HPDE6-E6E7 (cell line): ENCODE measurements around the gene HS3ST6.
A peak's percentile ranks its signal among the peaks of the same experiment; 100 is the strongest.
"Not testable (repeated sequence)": the region's sequence is repeated elsewhere in the genome, so short reads cannot be mapped to it uniquely, and the experiment has no call there.

ENCODE experiments used
- DNase-seq: peaks from one replicate; pipeline ENCODE4 v3.0.0; 2011; ENCODE audit warnings: missing footprints; ENCODE audit errors: extremely low spot score

Gene HS3ST6

DNA sequence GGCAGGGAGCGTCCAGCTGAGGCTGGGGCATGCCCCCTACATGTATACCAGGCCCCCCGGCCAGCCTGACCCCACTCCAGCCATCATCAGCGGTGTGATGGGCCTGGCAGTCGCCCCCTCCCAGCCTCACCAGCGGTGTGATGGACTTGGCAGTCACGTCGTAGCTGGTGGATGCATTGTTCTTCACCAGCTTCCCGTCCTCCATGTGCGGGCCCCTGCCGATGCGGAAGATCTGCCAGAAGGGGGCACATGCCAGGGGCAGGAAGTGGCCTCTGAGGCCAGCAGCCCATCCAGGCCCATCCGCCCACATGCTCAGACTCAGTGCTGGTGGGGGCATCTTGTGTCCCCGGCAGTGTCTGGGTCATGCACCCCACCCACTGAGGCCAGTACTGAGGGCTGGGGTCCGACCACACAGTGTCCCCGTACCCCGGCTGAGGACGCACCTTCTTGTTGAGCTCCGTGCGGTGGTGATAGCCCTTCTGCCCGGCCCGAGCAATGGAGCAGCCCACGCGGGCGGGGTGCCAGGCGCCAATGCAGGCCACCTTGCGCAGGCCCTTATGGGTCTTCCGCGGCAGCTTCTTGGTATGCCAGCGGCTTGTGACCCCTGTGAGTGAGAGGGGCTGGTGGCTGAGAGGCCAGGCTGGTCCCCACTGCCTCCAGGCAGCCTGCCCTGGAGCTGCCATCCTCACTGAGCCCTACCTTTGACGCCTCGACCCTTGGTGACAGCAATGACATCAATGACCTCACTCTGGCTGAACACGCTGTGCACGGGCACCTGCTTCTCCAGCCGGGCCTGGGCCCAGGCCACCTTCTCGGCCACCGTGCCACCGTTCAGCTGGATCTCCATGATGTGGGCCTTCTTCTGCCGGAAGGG lies 28.5 kb upstream of the HS3ST6 start:
- DNase-seq = no peak

DNA sequence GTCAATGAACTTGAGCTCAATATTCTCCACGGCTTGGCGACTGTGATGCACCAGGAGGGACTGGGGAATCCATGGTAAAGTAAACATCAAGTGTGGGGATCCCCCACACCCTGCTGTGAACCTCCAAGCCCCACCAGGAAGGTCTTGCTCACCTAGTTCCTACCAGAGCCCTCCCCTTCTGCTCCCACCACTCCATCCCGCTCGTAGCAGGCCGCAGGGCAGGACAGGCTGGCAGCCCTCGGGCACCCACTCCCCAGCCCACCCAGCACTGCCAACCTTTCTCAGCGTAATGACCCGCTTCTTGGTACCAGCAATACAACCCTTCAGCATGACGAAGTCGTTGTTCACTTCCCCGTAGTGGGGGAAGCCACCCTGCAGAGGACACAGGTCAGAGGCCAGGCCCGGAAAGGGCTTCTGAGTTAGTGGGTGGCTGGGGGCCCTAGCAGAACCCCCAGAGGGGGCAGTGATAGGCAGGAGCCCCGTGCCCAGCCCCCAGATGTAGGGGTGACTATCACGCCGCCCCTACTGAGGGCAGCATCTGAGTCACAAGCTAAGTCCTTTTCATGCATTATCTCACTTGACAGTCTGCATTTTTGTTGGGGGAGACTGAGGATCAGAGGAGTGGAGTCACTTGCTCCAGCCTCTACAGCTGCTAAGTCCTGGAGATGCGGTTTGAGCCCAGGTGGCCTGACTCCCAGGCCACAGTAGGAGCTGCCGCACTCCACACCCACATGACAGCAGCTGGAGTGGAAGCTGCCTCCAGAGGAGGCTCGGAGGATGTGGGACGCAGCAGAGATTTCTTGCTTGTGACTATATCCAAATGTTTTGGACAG lies 27.6 kb upstream of the HS3ST6 start:
- DNase-seq = no peak

DNA sequence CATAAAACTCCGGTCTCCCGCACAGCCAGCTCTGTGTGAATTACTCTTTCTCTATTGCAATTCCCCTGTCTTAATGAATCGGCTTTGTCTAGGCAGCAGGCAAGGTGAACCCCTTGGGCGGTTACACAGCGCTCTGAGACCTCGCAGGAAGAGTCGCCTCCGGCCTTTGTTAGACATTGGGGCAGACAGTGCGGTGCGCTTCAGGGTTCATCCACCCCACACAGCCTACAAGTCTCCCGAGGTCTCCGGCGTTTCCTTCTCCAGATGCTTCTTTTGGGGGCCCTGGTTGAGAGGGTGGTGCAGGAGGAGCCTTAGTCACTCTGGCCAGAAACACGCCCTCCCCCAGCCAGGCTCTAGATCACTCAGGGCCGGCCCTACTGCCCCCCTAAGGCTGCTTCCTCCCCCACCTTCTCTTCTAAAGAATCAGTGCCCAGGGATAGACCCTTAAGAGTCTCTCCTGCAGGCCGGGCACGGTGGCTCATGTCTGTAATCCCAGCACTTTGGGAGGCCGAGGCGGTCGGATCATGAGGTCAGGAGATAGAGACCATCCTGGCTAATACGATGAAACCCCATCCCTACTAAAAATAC lies 26.5 kb upstream of the HS3ST6 start:
- DNase-seq = no peak

DNA sequence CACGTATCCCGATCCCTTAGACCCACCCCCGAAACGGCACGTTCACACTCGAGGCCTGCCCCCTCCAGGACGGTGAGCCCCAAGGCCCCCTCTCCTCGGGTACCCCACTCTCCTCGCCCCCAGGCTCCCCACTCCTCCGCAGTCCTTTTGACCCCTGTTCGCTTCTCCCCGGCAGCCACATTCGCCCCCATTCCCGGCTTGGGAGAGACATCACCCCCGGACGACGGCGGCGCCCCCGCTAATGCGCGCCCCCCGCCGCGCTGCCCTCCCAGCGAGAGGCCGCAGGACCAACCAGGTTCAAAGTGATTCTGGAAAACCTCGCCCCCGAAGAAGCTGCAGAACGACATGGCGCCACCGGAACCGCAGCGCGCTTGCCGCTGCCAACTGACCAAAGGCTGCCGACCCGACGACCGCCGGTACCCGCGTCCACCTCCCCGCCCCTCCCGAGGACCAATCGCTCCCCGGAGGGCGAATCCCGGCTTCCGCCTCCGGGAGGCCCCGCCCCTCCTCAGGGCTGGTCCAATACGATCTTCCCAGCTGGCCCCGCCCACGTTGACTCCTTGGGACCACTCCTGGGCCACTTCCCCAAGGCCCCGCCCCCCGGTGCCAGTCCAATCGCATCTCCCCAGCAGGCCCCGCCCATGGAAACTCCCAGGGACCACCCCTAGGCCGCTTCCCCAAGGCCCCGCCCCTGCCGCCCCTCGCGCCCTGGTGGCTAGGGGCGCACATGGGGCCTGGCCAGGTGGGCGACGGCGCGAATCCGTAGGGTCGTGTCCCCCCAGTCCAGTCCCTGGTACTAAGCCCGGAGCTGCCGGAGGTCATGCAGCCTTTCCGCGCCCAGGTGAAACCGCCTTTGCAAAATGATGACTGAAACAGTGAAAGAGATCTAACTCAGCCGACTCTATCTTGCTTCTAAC lies 24.9 kb upstream of the HS3ST6 start, which contains the start of gene MSRB1:
MSRB1 (minus strand) TSS at position 390 of the 917 bp plus-strand sequence; CDS start at position 347, 43 bp downstream.
- peak; percentile 96 for DNase-seq

DNA sequence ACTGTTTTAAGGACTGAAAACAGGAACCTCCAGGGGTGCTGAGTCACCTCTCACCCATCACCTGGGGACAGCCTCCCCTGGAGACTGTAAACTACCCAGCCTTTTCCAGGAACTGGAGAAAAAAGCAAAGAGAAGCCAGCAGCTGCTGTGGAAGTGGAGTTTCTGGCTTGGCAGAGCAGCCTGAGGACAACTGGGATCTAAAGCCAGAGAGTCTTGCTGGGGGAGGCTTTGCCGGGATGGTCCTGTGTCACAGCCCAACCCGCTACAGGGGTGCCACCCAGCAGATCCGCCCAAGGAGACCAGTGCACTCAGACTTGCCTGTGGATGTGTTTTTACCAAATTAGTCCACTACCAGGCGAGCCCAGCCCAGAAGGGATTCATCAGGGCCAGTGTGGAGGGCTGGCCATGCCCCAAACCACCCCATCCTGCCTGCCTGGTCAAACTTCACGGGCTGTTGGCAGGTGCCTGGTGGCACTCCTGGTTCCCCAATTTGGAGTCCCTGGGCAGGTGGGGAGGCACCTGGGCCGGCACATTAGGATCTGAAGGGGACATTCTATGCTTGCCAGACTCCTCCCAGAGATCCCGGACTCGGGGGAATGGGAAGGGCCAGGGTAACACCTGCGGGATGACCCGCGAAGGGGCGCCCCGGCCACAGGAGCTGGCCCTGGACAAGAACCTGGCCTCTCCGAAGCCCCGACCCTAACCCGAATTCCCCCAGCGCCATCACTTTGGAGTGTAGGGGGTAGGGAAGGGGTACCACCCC lies 24.0 kb upstream of the HS3ST6 start:
- no peak for DNase-seq

DNA sequence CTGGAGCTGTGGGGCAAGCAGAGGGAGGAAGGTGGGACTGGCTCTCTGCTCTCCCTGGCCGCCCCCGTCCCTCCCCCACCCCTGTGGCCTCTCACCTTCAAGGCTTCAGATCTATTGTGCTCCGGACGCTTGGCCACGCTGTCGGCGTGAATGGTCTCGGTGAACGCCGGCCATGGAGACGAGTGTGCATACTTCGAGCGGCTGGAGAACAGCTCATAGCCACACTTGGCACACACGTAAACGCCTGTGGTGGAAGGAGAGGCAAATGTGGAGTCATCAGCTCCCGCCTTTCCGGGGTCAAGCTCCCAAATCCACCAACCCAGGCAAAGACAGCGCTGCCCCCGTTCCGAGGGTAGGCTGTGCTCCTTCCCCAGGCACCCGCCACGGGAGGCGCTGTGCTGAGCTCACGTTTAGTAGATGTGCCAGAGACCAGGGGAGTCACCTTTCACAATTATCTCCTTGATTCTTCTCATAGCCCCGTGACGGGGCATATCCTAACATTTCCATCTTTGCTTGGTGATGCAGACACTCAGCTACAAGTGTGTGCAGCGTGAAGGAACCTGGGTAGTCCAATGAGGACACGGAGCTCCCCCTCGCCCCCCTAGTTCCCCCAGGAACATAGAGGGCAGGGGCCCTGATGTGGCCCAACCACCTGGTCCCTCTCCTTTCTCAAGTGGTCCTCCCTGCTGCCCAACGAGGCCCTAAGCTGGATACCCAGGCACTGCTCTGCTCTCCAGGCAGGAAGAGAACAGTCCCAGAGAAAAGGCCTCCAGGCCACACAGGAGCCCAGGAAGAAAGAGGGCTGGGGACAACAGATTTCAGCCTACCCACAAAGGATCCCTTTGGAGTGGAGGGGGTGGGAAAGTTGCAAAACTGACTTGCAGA lies 23.2 kb upstream of the HS3ST6 start:
- DNase-seq = no peak

DNA sequence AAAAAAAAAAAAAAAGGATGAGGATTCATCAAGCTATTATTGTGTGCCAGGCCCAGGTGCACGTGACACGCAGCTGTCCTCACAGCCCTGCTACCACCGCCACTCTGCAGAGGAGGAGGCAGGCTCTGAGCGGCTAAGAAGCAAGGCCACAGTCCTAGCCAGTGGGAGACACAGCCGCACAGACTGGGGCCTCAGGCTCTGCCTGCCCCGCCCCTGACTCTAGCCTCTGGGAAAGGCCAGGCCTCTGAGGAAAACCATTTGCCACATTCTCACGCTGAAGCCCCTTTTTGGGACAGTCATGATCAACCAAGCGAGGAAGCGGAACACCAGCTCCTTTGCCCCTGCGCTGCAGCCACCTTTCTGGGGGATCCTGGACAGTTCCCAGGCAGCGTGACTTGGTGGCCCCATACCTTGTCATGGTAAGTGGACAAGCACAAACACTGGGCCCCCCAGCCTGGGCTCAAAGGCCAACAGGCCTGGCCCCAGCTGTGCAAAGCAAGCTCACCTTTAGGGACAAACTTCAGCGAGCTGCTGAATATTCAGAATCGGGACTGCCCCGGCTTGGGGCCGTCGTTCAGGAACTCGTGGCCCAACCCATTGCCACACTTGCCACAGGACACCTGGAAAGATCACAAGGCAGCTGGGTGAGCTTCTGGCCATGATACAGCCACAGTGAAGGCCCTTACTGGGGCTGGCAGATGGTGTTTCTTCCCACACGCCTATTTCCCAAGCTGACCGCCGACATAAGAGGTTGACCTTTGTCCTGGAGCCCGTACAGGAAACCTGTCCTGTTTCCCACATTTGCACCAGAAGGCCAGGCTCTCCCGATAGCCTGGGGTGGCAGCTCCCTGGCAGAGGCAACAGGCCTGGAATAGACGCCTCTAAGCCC lies 22.3 kb upstream of the HS3ST6 start:
- no peak for DNase-seq

DNA sequence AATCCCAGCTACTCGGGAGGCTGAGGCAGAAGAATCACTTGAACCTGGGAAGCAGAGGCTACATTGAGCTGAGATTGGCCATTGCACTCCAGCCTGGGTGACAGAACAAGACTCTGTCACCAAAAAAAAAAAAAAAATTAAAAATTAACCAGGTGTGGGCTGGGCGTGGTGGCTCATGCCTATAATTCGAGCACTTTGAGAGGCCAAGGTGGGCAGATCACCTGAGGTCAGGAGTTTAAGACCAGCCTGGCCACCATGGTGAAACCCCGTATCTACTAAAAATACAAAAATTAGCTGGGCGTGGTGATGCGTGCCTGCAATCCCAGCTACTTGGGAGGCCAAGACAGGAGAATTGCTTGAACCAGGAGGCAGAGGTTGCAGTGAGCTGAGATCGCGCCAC lies 21.6 kb upstream of the HS3ST6 start:
- not testable (repeated sequence) for DNase-seq

DNA sequence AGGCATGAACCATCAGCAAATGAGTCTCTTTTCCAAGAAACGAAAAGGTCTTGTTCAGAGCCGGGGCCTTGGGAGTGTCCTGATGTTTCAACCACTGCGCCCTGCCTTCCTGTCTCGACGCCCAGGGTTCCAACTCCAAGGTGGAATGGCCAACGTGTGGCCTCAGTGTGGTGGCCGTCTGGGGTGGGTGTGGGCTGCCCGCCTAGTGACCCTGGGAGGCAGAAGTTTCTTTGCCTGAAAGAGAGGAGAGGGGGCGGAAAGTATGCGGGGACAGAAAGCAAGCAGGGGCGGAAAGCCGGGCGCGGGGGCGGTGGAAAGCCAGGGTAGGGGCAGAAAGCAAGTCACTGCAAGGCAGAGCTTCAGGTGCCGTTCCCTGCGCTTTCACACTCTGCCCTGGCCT lies 20.7 kb upstream of the HS3ST6 start:
- no peak for DNase-seq

DNA sequence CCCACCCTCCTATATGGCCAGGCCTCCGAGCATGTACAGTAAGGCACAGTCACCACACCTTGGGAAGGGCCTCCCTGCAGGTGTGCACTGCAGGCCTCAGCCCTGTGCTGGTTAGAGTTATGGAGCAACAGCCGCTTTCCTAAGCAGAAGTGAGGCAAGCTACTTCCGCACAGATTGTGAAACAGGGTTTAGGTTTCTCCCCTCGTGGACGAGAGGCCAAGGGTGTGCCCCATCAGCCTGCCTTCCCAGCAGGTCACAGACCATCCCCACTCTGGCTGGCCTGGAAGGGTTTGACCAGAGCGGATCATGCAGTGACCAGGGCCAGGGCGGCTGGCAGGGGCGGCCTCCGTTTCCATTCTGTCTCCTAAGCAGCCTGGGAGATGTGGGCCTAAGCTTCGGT lies 20.1 kb upstream of the HS3ST6 start:
- no peak for DNase-seq

DNA sequence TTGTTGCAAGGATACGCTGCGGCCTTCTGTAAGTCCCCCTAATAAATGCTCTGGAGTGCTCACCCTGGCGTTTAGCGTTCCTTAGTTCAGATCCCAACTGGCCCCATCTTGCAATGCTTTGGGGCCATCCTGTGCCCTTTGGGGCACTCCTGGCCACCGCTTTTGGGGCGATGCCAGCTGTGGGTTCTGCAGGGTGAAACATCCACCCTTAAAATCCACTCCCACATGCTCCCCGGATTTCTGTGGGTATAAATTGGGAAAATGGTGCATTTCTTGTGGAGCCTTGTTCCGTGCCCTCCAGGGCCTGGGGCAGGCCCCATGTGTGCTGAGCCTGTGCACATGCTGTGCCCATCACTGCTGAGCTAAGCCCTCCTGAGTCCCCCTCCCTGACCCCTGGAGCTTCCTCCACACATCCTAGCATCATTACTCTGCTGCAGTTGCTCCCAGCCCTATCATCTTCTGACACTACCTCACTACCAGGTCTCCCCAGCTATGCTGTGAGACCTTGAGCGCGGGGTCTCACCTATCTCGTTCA lies 18.8 kb upstream of the HS3ST6 start:
- no peak for DNase-seq

DNA sequence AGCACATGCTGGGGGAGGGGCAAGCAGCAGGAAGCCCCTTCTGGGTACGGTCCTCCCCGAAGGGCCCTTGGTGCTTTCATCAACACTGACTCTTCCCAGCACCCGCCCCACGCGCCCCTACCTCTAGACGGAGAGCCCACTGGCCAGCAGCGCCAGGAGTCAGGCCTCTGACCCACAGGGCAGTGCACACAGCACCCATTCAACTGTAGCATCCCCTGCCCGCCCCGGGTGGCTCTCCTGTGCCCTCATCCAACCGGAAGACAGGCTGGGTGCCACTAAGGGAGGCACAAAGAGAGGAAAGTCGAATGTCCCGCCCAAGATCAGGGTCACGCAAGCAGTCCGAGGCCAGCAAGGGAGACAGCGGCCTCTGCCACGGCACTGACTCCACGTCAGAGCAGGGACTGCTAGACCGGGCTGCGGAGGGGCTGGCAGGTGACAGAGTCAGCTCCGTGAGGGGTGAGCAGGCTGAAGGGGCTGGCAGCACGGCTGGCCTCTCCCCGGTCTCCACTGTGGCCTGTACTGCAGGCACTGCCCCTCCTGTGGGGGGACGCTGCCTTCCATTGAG lies 15.0 kb upstream of the HS3ST6 start:
- no peak for DNase-seq

DNA sequence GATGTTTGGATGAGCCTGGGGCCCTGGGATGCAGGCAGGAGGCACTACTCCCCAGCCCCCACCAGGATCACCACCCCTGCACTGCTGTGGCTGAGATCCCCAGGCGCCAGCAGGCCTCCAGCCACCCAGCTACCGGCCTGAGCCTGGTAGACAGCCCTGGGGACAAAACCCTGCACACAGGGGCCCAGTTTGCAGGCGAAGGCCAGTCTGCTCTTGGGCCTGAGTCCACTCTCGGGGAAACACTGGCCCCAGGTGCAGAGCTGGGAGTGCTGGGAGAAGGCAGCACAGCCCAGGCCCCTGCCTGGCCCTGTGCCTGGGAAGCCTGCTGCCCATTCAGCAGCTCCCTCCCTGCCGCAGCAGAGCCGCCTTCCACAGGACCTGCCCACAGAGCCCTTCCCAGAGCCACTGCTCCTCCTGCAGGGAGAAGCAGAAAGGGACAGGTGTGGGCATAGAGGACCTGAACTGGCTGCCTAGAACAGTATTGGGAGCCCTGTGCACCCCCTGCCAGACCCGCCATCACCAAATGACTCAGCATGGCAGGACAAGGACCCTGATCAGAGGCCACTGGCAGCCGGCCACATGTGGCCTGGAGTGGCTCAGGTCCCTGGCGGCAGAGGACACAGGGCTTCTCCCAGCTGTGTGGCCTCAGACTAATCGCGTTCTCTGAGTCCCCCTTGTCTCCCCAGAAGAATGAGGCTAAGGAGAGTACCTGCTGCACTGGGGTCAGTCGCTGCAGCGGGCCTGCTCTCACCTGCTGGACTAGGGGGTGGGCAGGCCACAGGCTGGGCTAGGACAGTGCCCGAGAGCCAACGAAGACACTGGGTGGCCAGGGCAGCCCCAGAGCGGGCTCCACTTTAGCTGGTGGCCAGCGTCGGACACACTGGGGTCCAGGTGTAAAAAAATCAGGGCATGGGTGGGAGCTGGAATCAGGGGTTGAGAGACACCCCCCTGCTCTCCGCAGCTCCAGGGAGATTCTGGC lies 14.1 kb upstream of the HS3ST6 start:
- DNase-seq = peak; percentile 54

DNA sequence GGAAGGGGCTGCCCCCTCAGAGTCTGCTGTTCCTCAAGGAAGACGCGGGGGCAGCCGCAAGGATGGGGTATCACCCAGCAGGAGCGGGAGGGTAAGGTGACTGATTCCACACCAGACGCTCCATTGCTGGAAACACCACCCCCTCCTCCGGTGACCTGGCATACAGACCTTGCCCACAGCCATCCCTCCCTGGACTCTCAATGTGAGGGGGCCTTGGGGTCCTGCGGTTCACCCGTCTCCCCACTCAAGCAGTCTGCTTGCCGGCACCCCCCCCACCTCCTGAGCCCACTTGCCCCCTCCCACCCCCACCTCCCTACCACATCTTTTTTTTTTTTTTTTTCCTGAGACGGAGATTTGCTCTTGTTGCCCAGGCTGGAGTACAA lies 12.1 kb upstream of the HS3ST6 start:
- DNase-seq = no peak

DNA sequence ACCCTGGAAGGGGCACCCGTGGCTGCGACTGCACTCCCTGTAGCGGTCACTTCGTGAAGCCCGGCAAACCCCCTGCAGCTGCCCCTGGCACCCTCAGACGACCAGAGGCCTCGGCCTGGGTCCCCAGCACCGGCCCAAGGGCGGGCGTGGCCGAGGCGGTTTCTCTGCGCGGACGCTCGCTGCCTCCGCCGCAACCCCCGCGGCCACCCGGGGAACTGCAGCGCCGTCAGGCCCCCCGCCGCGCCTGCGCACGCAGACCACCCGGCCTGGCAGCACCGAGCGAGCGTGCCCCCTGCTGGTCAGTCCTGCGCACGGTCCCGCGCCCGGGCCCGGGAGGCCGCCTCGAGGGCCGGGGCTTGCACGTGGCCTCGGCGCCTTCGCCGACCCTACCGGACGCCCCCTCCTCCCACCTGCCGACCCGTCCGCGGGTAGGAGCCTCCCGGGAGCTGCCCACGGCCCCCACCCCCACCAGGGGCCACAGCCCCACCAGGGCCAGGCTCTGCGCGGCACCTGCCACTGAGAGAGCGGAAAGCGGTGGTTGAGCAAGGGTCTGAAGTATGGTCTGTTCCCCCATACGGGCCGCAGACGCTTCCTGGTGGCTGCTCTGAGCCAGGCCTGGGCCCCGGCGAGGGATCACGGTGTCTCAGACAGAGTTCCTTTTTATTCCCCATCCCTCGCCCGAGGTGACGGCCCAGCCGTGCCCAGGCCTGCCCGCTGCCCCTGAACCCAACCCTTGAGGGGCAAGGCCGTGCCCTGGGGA lies 11.5 kb upstream of the HS3ST6 start:
- DNase-seq = peak; percentile 95

DNA sequence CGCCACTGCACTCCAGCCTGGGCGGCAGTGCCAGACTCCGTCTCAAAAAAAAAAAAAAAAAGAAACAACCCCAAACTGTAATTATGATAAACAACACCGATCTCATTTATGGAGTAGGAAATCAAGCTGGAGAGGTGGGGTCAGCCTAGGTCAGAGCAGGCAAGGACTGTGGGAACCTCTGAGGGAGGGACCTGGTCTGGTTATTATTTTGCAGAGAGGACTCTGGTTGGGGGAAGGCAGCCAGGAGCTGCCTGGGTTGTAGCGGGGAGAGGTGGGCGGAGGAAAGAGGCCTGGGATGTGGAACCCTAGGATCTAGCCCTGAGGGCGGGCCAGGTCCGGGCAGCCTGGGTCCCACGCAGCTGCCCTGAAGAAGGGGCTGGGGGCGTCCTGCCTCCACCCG lies 10.9 kb upstream of the HS3ST6 start:
- no peak for DNase-seq
